Measurements from ENCODE around the gene CDC23. TPM values are rescaled to one million over a fixed set of nuclear protein-coding genes. Genes with fewer than 3 reads are reported as not detected.

CDC23 gene
- total RNA-seq, 6 experiments from 2014 or later, result 21.6 to 29.3 (median 28.6) TPM

- Mint-ChIP-seq H3K36me3 (ENCODE audit: low read depth) (peaks cover 16% of the 10 kb centered on the region; the same call in 1 of the 2 replicates), H3K9me3 (no peaks in the 10 kb centered on the region), H3K27ac (no peak overlapping the region), H3K27me3 (ENCODE audit: insufficient read depth) (peaks cover 1% of the 10 kb centered on the region), H3K4me1 (ENCODE audit: low read depth) (peaks cover 25% of the 10 kb centered on the region), H3K4me3 (no peak overlapping the region)
- no peak for TF ChIP-seq CTCF (IDR thresholded peaks at IDR 0.05)
- peak; percentile 9 for DNase-seq
Measured at GRCh38 chr5:138177941-138178515, 35.1 kb downstream of the CDC23 start.

- Mint-ChIP-seq H3K36me3 (ENCODE audit: low read depth) (peaks cover 32% of the 10 kb centered on the region), H3K27ac (no peak overlapping the region), H3K4me1 (ENCODE audit: low read depth) (no peaks in the 10 kb centered on the region), H3K9me3 (no peaks in the 10 kb centered on the region), H3K4me3 (no peak overlapping the region), H3K27me3 (ENCODE audit: insufficient read depth) (no peaks in the 10 kb centered on the region)
- DNase-seq, result no peak
- TF ChIP-seq CTCF (IDR thresholded peaks at IDR 0.05), result no peak
Measured at GRCh38 chr5:138170299-138170698, 42.8 kb downstream of the CDC23 start.

- Mint-ChIP-seq H3K36me3 (ENCODE audit: low read depth) (peaks cover 44% of the 10 kb centered on the region), H3K4me1 (ENCODE audit: low read depth) (no peaks in the 10 kb centered on the region), H3K9me3 (no peaks in the 10 kb centered on the region), H3K27ac (no peak overlapping the region), H3K4me3 (no peak overlapping the region), H3K27me3 (ENCODE audit: insufficient read depth) (no peaks in the 10 kb centered on the region)
- no peak for TF ChIP-seq CTCF (IDR thresholded peaks at IDR 0.05)
- no peak for DNase-seq
Measured at GRCh38 chr5:138169124-138169523, 44.0 kb downstream of the CDC23 start.

- no peak overlapping the region for H3K4me3 Mint-ChIP-seq
- H3K36me3 Mint-ChIP-seq (ENCODE audit: low read depth), result peaks cover 58% of the 10 kb centered on the region
- no peak overlapping the region for H3K27ac Mint-ChIP-seq
- H3K27me3 Mint-ChIP-seq (ENCODE audit: insufficient read depth), result no peaks in the 10 kb centered on the region
- no peak for DNase-seq
- H3K9me3 Mint-ChIP-seq, result no peaks in the 10 kb centered on the region
- no peaks in the 10 kb centered on the region for H3K4me1 Mint-ChIP-seq (ENCODE audit: low read depth)
- no peak for TF ChIP-seq CTCF (IDR thresholded peaks at IDR 0.05)
Measured at GRCh38 chr5:138163721-138164120, 49.4 kb downstream of the CDC23 start.

- H3K27me3 Mint-ChIP-seq (ENCODE audit: insufficient read depth), result no peaks in the 10 kb centered on the region
- H3K27ac Mint-ChIP-seq, result no peak overlapping the region
Measured at GRCh38 chr5:138160706-138161105, 52.4 kb downstream of the CDC23 start.

More at GRCh38 chr5:138160706-138161105, 52.4 kb downstream of the CDC23 start:
- DNase-seq, result no peak
- no peaks in the 10 kb centered on the region for H3K9me3 Mint-ChIP-seq
- H3K36me3 Mint-ChIP-seq (ENCODE audit: low read depth), result peaks cover 57% of the 10 kb centered on the region
- no peaks in the 10 kb centered on the region for H3K4me1 Mint-ChIP-seq (ENCODE audit: low read depth)
- TF ChIP-seq CTCF (IDR thresholded peaks at IDR 0.05), result no peak
- no peak overlapping the region for H3K4me3 Mint-ChIP-seq

Data from HFFc6 (cell line).